HEK293T (cell line): ENCODE results near the gene SYN1.

ENCODE experiments used
- CTCF ChIA-PET: fragments of 350-600 bp; formaldehyde crosslinking; extraction: SDS; loops from one replicate; lab custom pipeline; 2021; ENCODE audit warnings: antibody characterized with exemption, inconsistent platforms; lab: Yijun Ruan, JAX
- POLR2A ChIA-PET: fragments of 350-600 bp; formaldehyde crosslinking; extraction: SDS; loops from one replicate; lab custom pipeline; 2020; ENCODE audit warnings: antibody characterized with exemption, inconsistent platforms; lab: Yijun Ruan, JAX
- DNase-seq: peaks from one replicate; pipeline ENCODE4 v3.0.0; 2012; ENCODE audit warnings: mixed read lengths; ENCODE audit errors: extremely low spot score
- ARNT ChIP-seq: fragments of 450-650 bp; IDR thresholded peaks from 2 replicates; pipeline ENCODE4 v1.6.1; 2017; ENCODE audit warnings: mild to moderate bottlenecking
- BHLHE40 ChIP-seq: fragments of 450-650 bp; IDR thresholded peaks from 2 replicates; pipeline ENCODE4 v1.6.1; 2016; ENCODE audit warnings: mild to moderate bottlenecking, moderate library complexity, borderline replicate concordance
- CTBP1 ChIP-seq: fragments of 450-650 bp; IDR thresholded peaks from 2 replicates; pipeline ENCODE4 v1.6.1; 2016; ENCODE audit warnings: borderline replicate concordance
- ELF4 ChIP-seq: fragments of 450-650 bp; IDR thresholded peaks from 2 replicates; pipeline ENCODE4 v1.6.1; 2017; ENCODE audit warnings: antibody characterized with exemption
- FOXA1 ChIP-seq: fragments of 450-650 bp; IDR thresholded peaks from 2 replicates; pipeline ENCODE4 v1.6.1; 2016; ENCODE audit warnings: mild to moderate bottlenecking
- FOXK2 ChIP-seq: fragments of 450-650 bp; IDR thresholded peaks from 2 replicates; pipeline ENCODE4 v1.6.1; 2016; ENCODE audit warnings: mild to moderate bottlenecking
- FOXM1 ChIP-seq: fragments of 450-650 bp; IDR thresholded peaks from 2 replicates; pipeline ENCODE4 v1.6.1; 2017; ENCODE audit warnings: mild to moderate bottlenecking, borderline replicate concordance
- HDGF ChIP-seq: fragments of 450-650 bp; IDR thresholded peaks from 2 replicates; pipeline ENCODE4 v1.6.1; 2017; ENCODE audit warnings: antibody characterized with exemption, borderline replicate concordance
- L3MBTL2 ChIP-seq: fragments of 450-650 bp; conservative IDR thresholded peaks from 2 replicates; pipeline ENCODE4 v1.6.1; 2016; ENCODE audit warnings: mild to moderate bottlenecking
- LEF1 ChIP-seq: fragments of 450-650 bp; IDR thresholded peaks from 2 replicates; pipeline ENCODE4 v1.6.1; 2017; ENCODE audit warnings: mild to moderate bottlenecking, borderline replicate concordance
- NFRKB ChIP-seq: fragments of 450-650 bp; IDR thresholded peaks from 2 replicates; pipeline ENCODE4 v1.6.1; 2016; ENCODE audit warnings: mild to moderate bottlenecking, moderate library complexity
- SP1 ChIP-seq: fragments of 450-650 bp; IDR thresholded peaks from 2 replicates; pipeline ENCODE4 v1.6.1; 2017
- SUZ12 ChIP-seq: fragments of 450-650 bp; IDR thresholded peaks from 2 replicates; pipeline ENCODE4 v1.6.1; 2016; ENCODE audit warnings: mild to moderate bottlenecking
- TARDBP ChIP-seq: fragments of 450-650 bp; IDR thresholded peaks from 2 replicates; pipeline ENCODE4 v1.6.1; 2016
- ZNF384 ChIP-seq: fragments of 450-650 bp; IDR thresholded peaks from 2 replicates; pipeline ENCODE4 v1.6.1; 2016
- TF ChIP-seq, protein P1 (sequence below): fragments of 450-650 bp; IDR thresholded peaks from 2 replicates; pipeline ENCODE4 v1.6.1; 2016

The SYN1 gene

GRCh38 chrX:47659421-47659726, 39.7 kb upstream of the SYN1 start:
- TF ChIP-seq L3MBTL2: peak; percentile 100
- no peak for TF ChIP-seq FOXA1
- TF ChIP-seq ZNF384: no peak
- TF ChIP-seq LEF1: no peak
- CTCF ChIA-PET: no interaction called here
- POLR2A ChIA-PET: no interaction called here
- DNase-seq: no peak

DNA sequence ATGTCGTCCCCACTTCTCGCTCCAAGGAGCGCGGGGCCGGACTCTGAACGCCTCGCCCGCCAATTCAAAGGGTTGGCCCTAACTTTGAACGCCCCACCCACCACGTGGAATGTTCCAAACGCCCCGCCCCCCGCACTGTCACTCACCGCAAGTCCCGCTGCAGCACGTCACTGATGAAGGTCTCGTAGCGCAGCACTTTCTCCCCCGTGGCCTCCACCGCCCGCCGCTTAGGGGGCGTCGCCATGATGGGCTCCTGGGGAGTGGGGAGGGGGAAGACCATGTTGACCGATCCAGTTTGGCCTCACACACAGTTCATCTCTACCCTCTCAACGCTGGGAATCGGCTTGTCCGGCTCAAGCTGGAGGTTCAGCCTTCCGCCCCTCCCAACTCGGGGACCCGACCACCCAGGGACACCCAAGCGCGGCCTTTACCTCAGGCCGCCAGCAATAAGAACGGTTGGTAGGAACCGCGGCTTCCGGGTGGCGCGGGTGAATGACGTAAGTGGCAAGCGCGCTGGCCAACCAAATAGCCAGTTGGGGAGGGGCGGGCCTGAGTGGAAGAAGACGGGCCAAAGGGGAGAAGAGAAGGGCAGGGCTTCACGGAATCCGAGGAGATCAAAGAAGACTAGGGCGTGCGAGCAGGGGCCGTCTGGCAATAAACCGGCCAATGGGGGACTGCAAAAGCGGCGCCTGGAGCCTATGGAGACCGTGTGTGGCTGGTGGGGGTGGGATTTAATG, 39.2 kb upstream of the SYN1 start, which contains the start of gene UXT:
Gene UXT, minus strand, starts transcription at position 497 of the 737 bp plus-strand sequence. Its CDS starts 253 bp downstream, at position 244.
- DNase-seq: peak; percentile 84
- TF ChIP-seq, protein P1, sequence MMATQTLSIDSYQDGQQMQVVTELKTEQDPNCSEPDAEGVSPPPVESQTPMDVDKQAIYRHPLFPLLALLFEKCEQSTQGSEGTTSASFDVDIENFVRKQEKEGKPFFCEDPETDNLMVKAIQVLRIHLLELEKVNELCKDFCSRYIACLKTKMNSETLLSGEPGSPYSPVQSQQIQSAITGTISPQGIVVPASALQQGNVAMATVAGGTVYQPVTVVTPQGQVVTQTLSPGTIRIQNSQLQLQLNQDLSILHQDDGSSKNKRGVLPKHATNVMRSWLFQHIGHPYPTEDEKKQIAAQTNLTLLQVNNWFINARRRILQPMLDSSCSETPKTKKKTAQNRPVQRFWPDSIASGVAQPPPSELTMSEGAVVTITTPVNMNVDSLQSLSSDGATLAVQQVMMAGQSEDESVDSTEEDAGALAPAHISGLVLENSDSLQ: peak; percentile 98
- TF ChIP-seq FOXK2 (peak; percentile 40; the same call in 1 of the 2 replicates), LEF1 (peak; percentile 69; the same call in 1 of the 2 replicates), ELF4 (peak; percentile 85), SP1 (no peak), NFRKB (peak; percentile 48; the same call in 1 of the 2 replicates), TARDBP (no peak)
- ChIA-PET POLR2A (no interaction called here), CTCF (no interaction called here)

GRCh38 chrX:47658301-47658683, 38.6 kb upstream of the SYN1 start:
- no peak for DNase-seq
- CTCF ChIA-PET: no interaction called here
- TF ChIP-seq ELF4 (no peak), SP1 (no peak), BHLHE40 (no peak), ARNT (no peak), LEF1 (no peak), CTBP1 (no peak), HDGF (no peak), ZNF384 (no peak), FOXM1 (no peak), SUZ12 (no peak), L3MBTL2 (no peak), FOXA1 (no peak), NFRKB (no peak), TARDBP (no peak), FOXK2 (no peak)
- TF ChIP-seq, protein P1: no peak
- POLR2A ChIA-PET: no interaction called here

GRCh38 chrX:47651043-47651905, 31.6 kb upstream of the SYN1 start:
- CTCF ChIA-PET: no interaction called here
- no peak for DNase-seq

DNA sequence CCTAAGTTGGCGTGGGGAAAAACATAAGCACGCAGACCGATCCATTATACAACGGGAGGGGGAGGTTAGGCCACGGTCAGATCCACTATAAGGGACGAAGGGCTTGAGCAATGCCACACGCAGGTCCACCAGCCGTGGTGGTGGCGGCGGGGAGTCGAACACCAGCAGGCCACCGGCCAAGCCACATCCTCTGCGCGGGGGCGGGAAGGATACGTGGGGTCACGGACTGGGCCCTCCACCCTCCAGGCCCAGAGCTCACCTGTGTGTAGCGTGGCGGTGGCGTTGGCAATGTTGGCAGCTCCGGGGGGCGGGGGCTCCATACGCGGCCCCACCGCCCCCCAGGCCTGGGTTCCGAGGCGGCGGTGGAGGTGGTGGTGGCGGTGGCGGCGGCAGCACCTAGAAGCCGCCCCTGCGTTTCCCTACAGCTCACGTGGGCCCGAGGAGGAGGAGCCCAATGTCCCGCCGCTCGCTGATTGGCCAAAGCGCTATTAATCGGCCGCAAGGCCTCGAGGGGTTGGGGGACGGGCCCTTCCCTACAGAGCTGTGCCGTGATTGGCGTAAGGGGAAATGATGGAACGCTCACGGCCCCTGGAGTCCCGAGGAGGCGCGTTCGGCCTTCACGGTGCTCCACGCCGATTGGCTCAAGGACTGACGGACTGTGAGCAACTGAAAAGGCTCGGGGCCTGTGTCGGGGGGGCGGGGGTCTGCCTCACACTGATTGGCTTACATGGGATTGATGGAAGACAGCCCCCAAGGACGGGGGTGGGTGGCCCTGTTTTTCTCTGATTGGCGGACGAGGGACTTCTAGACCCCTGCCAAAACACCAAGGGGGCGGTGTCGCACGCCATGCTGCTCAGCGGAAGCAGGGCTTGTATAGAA, 30.7 kb upstream of the SYN1 start, which contains the start of gene ELK1:
Gene ELK1, minus strand, starts transcription at position 400 of the 879 bp plus-strand sequence. CDS start 9,122 bp downstream, outside the sequence.
- ChIA-PET CTCF (no interaction called here), POLR2A (interaction anchor here (0.7 to 1.2 kb wide), 3 partner anchors 82 to 179 kb away, joined by 3 to 5 read pairs (median 3); no protein-coding TSS in a partner anchor)
- TF ChIP-seq, protein P1: peak; percentile 95
- TF ChIP-seq BHLHE40 (no peak), L3MBTL2 (0 out of 2 replicates have a peak, but pooled peaks have one; percentile 35), SP1 (no peak), ARNT (no peak), LEF1 (no peak), FOXA1 (no peak), NFRKB (no peak), ZNF384 (no peak), ELF4 (no peak), FOXM1 (no peak)
- DNase-seq: peak; percentile 87

More at GRCh38 chrX:47651043-47651905, 31.6 kb upstream of the SYN1 start:
- POLR2A ChIA-PET: interaction anchor here (0.7 to 1.2 kb wide), 3 partner anchors 81 to 178 kb away, joined by 3 to 5 read pairs (median 3); no protein-coding TSS in a partner anchor
- TF ChIP-seq, protein P1: no peak
